Forelimb muscle (tissue), 1 donor: ENCODE data around the gene LRSAM1. TPM values are rescaled to one million over a fixed set of nuclear protein-coding genes. Genes with fewer than 3 reads are reported as not detected.

ENCODE experiments used
- DNase-seq: peaks from one replicate; pipeline ENCODE4 v3.0.0-alpha.2; 2013; ENCODE audit warnings: low read depth
- polyA plus RNA-seq: library from polyadenylated mRNA; unstranded; fragments of 120-200 nt; gene quantifications from one replicate; pipeline ENCODE4 v1.2.1, GENCODE V29; 2013; ENCODE audit not compliant: insufficient read length

The LRSAM1 gene
- polyA plus RNA-seq, 1 donor: 11.9 TPM

DNA sequence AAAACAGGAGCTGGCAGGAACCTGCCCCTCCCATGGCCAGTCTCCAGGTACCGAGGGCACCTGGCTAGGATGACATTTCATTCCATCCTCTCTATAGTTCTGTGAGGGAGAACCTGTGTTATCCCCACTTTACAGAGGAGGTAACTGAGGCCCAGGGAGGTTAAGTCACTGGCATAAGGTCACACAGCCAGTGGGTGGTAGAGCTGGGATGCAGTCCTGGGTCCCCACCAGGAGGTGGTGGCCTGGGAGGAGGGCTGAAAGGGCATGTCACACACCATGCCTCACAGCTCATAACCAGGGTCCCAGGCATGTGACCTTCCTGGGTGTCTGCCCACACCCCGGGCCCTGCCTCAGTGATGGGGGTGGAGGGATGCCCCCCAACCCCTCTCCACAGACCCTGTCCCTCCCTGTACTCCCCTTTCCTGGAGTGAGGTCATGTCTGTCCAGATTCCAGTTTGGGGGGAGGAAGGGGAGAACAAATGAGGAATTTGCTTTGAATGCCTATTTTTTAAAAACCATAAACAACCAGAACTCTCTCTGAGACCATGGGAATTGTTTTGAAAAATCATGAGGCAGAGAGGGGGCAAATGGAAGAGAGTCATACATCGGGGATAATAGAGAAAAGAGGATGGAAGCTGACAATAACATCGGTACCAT is 83.1 kb downstream of the LRSAM1 start:
- DNase-seq: no peak

DNA sequence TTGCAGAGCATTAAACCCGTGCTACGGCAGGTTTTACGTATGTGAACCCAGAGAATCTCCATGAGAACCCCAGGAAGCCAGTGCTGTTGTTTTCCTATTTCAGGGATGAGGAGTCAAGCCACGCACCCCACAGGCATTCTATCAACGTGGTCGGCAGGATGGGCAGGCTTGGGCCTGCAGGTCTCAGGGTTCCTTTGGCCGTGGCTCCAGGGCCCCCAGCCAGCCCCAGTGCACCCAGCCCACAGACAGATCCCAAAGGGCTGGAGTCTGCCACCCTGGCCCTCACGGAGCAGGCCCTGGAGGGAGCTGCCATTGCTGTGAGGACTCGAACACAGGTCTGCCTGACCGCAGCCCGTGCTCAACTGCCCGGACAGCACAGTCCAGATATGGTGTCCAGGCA is 83.6 kb downstream of the LRSAM1 start:
- DNase-seq: no peak

DNA sequence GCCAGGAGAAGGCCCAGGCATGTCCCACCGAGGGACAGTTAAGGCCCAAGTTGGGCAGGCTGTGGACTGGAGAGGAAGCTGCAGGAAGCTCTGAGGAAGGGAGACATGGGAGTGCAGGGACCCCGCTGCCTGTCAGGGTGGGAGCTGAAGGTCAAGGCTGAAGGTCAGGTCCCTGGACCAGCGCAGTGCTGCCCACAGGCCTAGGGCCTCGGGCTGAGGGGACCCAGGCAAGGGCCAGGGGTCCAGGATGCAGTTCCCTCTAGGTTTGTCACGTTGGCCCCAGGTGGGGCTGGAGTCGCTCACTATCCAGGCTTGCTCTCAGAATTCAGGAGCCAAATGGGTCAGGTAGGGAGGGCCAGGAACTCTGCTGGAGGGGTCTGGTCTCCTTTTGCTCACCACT is 84.1 kb downstream of the LRSAM1 start:
- no peak for DNase-seq

- DNase-seq: no peak
Measured at GRCh38 chr9:127535834-127536233, 84.5 kb downstream of the LRSAM1 start.

GRCh38 chr9:127536499-127536898 is 85.2 kb downstream of the LRSAM1 start:
- no peak for DNase-seq

DNA sequence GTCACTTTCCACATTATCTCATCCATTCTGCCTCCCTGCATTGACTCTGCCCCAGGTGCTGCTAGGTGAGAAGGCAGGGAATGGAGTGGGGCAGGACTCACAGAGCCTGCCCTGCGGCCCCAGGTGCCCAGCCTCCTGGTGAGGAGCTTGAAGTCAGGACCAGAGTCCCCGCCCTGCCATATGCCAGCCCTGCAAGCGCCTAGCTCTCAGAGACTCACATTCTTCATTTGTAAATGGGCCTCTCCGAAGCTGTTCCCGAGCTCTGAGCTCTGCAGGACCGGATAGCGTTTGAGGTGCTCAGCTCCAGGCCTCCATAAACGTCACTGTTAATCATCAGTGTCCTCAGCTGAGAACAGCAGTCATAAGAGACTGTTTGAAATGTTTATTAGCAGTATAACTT is 85.7 kb downstream of the LRSAM1 start:
- DNase-seq: no peak

DNA sequence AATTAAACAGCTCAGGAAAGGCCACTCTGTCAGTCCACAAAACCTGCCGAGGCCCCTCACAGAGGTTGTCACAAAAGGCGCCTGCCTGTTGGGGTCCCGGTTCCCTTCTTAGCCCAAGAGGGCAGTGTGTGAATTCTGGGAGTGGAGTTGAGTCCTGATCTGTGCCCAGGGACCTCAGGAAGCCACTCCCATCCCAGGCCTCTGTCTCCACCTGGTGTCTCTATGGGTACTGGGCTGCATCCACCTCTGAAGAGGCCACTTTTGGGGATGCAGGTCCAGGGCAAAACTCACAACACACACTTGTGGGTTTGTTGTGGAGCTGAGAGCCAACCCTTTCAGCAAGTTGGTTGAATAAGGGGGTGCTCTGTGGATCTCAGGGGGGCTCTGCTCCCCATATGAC is 86.5 kb downstream of the LRSAM1 start:
- no peak for DNase-seq

DNA sequence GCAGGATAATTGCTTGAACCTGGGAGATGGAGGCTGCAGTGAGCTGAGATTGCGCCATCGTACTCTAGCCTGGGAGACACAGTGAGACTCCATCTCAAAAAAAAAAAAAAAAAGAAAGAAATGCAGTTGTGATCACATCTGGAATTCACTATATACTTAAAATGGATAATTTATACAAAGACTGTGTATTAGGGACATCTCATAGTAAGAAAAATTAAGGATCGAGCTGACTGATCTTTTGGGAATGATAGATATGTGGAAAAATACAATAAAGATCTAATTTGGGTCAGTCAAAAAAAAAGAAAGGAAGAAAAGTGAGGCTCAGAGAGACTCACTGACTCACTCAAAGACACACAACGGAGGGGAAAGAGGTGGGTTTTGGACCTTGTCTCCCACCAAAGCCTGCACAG is 87.5 kb downstream of the LRSAM1 start:
- DNase-seq: no peak

DNA sequence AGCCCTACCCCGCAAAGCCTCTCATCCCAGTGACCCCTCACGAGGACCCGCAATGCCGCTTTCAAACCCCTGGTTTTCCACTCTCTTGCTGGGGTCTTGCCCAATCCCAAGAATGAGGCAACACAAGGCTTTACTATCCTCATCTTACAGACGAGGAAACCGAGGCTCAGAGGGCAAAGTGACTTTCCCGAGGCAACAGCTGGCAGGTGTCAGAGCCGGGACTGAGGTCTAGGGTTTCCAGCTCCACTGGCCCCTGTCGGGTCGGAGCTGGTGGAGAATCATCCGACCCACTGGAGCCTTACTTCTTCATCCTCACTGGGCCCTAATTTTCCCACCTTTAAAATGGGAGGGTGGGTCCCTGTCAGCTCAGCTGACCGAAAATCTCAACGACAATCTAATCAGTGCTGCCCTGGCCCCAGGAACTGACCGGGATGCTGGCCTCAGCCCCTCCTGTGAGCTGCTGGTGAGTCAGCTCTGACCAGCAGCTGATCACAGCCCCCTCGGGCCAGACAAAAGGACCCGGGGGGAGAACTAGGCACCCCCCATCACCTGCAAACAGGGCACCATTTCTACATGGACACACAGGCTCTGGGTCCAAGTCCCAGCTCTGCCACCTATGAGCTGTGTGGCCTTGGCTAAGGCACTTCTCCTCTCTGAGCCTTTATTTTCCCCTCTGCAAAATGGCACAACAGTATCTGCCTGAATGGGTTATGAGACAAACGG is 88.1 kb downstream of the LRSAM1 start:
- no peak for DNase-seq

GRCh38 chr9:127539982-127540663 is 88.8 kb downstream of the LRSAM1 start:
- DNase-seq: no peak

DNA sequence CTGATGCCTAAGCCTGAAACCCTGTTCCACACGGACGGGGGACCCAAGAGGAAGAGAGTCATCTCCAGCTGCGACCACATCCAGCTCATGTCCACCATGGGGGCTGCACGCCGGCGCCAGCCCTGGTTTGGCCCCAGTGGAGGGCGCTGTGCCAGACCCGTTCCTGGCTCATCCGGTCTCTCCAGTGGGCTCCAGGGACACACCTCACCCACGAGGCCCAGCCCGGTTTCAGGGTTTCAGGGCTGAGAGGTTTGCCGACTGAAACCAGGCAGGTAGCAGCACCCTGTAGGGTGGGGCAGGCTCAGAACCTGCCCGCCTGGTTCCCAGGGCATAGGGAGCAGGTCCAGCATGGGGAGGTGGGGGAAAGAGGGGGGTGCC is 89.3 kb downstream of the LRSAM1 start:
- DNase-seq: no peak

GRCh38 chr9:127541176-127541575 is 89.9 kb downstream of the LRSAM1 start:
- no peak for DNase-seq

DNA sequence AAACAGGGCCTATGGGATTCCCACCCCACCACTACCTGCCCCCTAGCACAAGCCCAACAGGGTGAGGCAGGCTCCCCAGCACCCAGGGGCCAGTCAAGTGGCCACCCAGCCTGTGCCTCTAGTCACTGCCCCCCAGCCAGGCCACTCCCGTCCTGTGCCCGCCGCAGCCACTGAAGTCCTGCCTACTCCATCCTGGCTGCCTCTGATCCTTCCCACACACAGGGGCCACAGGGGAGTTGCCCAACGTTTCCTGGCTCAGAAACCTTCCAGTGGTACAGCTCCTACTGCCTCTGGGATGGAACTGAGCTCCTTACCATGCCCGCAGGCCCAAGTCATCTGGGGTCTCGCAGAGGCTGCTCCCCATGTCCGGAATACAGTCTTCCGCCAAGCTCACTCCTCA is 90.6 kb downstream of the LRSAM1 start:
- DNase-seq: no peak

DNA sequence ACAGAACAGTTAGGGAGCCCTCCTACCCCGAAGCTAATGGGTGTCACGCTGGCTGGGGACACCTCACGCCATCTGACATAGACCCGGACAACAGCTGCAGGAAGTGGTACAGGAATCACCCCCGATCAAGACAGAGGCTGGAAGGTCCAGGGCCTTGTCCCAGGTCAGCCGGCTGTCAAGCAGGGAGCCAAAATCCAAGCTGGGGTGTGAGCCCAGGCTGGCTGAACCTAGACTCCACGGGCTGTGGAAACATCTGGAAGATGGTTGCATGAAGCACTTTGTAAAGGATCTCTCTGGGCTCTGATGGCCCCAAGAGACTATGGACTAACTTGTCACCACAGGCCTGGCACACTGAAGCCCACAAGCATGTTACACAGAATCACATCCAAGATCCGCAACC is 91.9 kb downstream of the LRSAM1 start:
- DNase-seq: no peak

DNA sequence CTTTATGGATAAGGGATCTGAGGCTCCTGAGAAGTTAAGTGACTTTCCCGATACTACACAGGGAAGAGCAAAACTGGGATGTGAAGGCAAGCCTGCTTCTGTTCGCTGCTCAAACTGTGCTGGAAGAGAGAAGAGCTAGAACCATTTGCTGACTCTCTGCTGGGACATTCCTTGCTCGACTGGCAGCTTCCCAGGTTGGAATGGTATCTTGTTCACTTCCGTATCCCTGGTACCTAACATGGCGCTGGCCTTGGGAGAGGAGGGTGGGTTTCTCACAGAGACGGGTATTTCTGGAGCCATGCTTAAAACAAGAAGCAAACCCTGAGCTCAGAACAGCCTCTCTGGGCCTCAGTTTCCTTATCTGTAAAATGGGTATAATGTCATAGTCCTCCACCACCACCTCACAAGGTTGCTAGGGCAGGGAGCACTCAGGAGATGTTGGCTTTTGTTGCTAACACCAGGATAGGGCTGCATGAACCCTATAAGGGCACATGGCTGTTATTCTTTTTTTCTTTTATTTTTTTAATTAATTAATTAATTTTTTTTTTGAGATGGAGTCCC is 92.7 kb downstream of the LRSAM1 start:
- no peak for DNase-seq

DNA sequence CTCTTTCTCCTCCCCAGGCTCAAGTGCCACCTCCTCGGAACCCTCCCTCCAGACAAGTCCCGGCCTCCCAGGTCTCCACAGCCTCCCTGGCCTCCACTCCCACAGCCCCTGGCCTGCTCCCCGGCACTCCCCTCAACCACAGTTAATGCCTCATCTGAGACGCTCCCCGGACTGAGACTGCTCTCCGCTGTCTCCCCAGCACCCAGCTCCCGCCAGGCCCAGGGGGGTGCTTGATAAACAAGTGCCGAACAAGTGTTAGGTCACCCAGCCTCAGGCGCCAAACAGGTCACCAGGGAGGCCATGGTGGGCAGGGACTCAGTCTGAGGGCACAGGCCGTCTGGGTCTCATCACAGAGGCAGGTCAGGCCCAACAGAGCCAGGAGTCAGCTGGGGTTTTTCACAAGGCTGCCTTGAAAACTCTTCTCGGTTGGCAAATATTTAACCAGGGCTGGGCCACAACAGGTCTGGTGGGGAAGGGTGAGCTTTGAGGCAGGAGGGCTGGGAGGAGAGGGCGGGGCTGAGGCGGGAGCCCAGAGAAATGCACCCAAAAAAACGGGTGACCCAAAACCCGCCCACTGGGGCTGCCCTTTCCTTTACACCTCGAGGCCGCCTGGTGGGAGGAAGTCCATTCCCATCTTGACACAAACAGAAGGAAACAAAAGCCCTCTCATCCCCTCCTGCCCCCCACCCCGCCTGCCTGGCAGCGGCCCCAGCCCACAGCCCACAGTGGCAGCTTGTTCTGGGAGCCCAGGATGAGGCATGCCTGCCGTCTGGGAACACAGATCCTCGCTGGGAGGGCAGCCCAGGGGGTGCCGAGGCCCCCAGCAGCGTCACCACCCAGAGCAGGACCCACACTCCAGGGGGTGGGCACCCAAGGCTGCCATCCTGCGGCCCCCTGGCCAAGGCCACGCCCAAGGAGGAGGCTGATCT is 94.2 kb downstream of the LRSAM1 start:
- DNase-seq: no peak

DNA sequence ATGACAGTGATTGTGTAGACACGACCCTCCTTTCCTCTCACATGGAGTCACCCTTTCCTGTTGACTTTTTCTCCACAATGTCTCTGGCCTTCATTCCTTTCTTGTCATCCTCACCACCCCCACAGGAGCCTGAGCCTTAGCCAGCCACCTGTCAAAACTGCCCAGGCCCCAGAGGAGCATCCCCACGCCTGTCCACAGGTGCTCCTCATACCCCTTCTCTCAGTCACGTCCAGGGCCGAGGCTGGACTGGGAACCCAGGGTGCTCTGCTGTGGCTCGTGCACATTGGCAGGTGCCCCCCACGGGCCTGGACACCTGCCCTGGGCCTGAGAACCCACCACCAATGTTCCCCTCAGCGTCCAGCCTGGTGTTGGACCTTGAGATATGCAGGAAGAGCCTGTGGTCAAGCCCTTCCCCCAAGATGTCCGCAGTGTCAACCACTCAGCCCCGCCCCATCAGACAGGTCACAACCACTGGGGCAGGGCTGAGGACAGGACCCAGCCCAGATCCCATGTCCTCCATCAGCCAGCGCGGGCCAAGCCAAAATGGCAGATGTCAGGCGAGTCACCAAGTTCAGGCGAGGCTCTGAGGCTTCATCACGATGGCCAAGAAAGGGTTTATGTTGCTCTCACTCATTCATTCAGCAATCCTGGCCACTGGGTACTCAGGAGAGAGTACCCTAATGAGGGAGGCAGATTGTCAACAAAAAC is 95.0 kb downstream of the LRSAM1 start:
- no peak for DNase-seq

DNA sequence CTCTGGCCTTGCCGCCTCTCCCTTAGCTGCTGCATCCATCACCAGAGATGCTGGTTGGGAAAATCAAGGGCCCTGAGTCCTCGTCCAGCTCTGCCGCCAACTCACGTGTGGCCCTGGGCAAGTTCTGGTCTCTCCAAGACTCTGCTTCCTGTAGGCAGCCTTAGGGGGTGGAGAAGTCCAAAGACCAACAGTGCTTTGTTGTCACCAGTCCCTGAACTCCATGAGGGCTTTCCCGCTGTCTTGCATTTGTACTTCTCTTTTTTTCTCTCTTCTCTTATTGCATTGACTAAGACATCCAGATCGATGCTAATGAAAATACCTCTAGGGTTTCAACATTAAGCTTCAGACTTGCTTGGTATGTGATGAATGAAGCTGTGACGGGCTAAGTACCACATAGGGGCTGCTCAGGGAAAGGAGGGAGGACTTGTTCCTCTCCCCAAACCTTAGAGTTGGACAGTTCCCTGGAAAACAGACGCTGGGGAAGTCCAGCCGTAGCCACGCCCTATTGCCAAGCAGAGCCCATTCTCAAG is 97.1 kb downstream of the LRSAM1 start:
- DNase-seq: no peak

DNA sequence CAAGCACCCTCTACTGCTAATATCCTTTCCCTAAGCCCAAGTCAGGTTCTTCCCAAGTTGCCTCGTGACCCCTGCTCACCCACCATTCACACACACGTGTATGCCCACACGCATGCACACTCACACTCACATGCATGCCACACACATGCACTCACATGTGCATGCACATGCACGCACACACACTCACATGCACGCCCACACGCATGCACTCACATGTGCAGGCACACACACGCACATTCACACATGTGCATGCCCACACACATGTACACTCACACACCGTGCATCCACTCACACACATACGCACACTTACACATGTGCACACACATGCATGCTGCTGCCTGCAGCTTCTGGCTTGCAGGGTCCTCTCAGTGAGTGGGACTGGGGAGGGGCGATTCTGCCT is 97.9 kb downstream of the LRSAM1 start:
- DNase-seq: no peak

DNA sequence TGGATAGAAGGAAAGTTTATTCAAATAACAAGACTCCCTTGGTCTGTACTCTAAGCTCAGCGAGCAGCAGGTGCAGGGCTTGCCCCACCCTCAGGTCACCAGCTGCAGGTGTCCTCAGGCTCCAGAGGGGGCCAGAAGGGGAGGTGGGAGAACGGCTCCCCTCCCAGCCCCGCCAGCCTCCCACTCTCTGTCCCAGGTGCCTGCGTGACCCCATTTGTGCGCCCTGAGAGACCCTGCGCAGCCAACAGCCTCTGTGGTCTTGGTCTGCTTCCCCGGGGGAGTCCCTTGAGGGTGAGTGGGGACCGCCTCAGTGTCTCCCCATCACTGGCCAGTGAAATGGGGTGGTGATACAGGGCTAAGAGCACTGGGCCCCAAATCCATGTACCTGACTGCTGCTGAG is 98.4 kb downstream of the LRSAM1 start:
- DNase-seq: no peak

DNA sequence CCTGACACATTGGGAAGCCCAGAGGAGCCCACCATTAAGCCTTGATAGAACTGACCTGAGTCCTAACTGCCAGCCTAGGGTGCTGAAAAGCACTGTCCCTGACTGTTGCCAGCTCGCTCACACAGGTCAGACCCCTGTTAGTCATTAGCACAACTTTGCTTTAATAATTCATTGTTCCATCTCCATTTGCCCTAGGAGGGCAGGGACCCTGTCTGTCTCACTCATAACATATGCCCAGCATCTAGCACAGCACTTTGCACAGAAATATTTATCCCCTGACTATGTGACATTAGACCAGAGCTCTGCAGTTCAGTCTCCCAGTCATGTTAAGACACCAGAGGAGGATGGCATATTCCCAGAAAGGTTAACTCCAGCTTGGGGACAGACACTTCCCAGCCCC is 99.0 kb downstream of the LRSAM1 start:
- DNase-seq: no peak
